ENCODE results near the gene MYO9B. TPM values are rescaled to one million over a fixed set of nuclear protein-coding genes. Genes with fewer than 3 reads are reported as not detected.

Gene MYO9B
- total RNA-seq, 1 donor from 2014 or later, result 27.5 TPM

DNA sequence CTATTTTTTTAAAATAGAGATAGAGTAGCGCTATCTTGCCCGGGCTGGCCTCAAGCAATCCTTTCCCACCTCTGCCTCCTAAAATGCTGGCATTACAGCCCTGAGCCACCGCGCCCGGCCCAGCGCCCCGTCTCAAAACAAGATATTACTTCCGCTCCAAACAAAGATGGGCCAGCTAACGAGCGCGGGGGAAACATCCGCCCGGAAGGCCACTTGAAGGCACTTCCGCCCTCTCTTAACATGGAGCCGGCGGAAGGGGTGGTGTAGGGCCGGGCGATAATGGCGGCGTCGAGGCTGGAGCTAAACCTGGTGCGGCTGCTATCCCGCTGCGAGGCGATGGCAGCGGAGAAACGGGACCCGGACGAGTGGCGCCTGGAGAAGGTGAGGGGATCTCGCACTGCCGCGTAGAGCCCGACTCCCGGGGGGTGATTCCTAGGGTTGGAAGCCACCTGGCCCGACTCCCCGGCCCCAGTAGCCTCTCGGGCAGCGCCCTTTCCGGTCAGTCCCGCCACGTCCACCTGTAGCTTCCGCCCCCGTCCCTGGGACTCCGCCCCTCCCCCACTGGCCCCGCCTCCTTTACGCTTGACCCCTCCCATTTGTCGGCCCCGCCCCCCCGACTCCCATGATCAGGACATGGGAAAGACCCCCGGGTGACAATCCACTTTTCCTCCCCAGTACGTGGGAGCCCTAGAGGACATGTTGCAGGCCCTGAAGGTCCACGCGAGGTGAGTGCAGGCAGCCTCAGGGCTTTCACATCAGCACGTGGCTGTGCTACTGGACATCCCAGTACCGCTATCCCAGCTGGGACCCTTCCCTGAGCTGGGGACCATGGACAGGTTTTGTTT, 139.8 kb downstream of the MYO9B start, which contains the start of gene USE1:
TSS of gene USE1 (plus strand) at position 231 of the 845 bp plus-strand sequence. CDS start at position 280, 49 bp downstream.
- peak; percentile 92 for DNase-seq

DNA sequence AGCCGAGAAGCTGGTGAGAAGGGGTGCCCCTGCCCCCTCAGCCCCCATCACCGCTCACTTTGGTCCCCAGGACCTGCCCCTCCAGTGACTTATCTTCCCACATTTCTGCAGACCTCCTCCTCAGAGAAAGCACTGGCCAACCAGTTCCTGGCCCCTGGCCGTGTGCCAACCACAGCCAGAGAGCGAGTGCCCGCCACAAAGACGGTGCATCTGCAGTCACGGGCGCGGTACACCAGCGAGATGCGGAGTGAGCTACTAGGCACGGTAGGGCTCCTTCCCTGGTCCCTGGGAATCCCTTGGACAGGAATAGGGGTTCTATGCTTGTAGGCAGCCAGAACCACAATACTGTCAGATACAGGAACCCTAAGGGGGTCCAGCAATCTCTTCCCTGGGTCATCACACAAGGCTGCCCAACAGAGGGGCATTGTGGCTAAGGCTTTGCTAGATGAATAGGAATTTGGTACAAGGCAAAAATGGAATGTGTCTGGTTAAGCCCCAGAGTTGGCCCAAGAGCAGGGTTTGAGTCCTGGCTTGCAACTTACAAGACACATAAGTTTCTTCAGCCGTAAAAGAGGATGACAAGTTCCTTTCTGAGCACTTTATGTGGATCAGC, 140.6 kb downstream of the MYO9B start:
- no peak for DNase-seq

DNA sequence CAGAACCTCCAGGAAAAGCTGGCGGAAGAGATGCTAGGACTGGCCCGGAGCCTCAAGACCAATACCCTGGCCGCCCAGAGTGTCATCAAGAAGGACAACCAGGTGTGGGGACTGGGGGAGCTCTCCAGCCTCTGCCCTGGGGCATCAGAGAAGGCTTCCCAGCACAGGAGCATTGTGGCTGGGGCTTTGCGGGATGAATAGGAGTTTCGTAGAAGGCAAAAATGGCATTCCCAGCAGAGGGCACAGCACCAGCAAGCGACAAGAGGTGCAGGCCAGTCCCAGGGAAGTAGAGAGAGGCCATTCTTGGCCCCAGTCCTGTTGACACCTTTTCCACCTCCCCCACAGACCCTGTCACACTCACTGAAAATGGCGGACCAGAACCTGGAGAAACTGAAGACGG, 143.7 kb downstream of the MYO9B start:
- DNase-seq, result no peak

DNA sequence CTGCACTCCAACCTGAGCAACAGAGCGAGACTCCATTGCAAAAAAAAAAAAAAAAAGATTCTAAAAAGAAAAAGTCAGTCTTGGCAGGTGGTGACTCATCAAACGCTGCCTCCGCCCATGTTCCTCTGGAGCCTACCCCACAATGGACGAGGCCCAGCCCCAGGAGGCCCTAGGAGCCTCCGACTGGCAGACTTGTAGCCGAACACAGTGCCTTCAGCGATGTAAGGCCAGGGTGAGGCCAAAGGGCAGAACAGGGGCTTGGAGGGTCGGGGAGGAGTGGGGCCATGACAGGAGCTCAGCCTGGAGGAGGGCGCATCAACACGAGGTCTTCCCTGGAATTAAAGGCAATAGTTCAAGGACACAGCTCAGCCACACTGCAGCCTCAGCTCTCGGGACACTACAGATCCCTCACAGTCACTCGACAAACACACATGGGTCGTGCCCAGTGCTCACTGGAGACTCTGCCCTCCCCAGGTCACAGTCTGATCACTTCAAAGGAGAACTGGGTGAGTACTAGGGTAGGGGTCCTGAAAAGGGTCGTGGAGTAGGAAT, 144.7 kb downstream of the MYO9B start:
- DNase-seq, result no peak

DNA sequence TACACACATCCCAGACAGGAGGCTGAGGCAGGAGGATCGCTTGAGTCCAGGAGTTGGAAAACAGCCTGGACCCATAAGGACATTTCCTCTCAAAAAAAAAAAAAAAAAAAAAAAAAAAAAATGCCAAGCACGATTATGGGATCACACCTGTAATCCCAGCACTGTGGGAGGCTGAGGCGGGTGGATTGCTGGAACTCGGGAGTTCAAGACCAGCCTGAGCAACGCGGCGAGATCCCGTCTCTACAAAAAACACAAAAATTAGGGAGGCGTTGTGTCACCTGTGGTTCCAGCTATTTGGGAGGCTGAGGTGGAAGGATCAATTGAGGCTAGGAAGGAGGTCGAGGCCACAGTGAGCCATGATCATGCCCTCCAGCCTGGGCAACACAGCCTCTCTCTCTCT, 149.5 kb downstream of the MYO9B start:
- no peak for DNase-seq

DNA sequence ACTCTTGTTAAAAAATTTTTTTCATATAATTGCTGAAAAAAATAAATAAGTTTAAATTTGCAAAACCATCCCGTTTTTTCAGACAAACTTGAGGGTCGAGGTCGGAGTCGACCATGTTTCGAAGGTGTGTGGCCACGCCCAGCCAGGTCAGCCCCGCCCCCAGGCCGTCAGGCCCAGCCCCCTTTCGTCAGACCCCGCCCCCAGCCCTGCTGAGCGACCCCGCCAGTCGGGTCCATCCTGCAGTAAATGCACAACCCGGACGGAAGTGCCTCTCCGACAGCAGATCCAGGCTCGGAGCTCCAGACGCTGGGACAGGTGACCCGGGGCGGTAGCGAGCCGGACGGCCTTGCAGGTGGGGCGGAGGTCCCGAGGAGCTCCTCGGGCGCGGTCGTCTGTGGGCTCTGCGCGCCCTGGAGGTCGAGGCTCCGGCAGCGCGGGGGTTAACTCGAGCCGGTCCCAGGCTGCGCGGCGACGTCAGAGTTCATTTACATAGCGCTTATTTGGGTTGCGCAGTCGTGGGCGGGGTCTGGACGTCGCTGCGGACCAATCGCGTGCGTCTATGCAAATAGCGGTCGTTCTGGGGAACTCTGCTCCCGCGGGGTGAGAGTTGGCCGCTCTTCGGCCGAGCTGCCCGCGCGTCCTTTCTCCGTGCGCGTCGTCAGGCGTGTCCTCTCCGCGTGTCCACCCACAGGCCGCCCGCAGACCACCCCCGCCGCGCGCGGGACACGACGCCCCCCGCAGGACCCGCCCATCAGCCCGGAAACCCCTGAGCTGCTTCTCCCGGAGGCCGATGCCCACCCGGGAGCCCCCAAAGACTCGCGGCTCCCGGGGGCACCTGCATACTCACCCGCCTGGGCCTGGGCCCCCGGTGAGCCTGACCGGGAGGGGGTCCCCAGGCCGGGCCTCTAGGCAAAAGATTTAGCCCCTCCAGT, 150.7 kb downstream of the MYO9B start, which contains the start of gene OCEL1:
TSS of gene OCEL1 (plus strand) at position 225 of the 932 bp plus-strand sequence. CDS start at position 247, 22 bp downstream.
- DNase-seq, result peak; percentile 96

DNA sequence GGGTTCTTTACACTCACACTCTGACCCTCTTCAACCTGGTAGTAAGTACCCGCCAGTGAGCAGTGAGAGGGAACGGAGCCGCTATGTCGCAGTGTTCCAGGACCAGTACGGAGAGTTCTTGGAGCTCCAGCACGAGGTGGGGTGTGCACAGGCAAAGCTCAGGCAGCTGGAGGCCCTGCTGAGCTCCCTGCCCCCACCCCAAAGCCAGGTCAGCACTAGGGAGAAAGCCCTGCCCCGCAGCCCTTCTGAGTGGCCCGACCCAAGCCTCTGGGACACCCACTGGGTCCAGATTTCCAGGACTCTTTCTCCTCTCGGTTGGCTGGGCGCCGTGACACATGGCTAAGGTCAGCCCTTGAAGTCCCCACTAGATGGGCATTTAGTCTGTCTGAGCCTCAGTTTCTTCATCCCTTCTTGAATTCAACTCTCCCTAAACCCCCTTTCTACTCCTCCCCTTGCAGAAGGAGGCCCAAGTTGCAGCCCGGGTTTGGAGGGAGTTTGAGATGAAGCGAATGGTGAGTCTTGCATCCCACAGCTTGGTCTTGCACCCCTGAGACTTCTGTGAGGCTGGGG, 152.3 kb downstream of the MYO9B start:
- DNase-seq, result no peak

DNA sequence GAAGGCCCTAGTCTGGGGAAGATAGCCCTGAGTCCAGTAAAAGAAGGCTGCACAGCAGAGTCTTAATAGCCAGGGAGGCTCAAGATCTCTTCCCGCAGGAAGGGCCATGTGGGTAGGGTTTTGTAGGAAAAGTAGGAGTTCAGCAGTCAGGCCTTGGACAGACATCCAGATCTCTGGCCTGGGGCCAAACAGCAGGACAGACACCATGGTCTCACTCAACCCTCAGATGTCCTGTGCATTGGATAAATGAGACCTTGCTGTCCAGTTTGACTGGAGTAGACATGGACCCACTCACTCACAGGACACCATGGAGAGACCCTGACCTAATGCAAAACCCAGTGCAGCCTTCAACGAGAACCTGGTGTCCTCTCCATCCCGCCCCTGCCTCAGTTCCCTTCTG, 154.3 kb downstream of the MYO9B start:
- no peak for DNase-seq

DNA sequence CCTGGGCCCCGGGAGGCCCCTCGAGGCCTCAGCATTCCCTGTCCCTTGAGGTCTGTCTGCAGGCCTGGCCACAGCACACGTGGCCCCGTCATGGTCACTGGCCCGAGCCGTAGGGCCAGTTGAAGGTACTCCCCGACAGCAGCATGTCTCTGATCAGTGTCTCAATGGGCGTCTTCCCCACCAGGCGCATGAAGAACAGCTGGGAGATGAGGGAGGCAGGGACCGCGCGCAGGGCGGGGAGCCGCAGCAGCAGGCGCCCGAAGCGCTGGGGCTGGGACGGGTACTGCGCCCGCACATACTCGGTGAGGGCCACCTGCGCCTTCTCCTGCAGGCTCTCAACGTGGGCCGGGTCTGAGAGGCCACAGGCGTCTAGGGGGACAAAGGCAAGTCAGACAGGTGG, 156.7 kb downstream of the MYO9B start:
- DNase-seq, result no peak

DNA sequence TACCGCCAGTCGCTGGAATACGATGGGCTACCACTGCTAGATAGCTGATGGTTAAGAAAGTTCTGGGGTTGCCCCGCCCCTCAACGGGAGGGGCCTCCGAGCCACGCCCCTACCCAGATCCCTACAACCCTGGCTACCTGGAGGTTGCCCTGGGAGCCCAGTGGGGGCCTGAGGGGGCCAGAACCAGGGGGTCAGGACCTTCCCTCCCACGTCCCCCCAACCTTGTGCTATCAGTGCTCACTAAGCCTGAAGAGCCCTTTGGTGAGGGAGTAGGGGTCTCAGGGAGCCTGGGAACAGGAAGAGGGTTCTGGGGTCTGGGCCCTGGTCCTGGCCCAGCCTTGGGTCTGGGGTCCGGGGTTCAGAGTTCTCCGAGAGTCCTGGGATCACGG, 159.3 kb downstream of the MYO9B start:
- DNase-seq, result no peak

DNA sequence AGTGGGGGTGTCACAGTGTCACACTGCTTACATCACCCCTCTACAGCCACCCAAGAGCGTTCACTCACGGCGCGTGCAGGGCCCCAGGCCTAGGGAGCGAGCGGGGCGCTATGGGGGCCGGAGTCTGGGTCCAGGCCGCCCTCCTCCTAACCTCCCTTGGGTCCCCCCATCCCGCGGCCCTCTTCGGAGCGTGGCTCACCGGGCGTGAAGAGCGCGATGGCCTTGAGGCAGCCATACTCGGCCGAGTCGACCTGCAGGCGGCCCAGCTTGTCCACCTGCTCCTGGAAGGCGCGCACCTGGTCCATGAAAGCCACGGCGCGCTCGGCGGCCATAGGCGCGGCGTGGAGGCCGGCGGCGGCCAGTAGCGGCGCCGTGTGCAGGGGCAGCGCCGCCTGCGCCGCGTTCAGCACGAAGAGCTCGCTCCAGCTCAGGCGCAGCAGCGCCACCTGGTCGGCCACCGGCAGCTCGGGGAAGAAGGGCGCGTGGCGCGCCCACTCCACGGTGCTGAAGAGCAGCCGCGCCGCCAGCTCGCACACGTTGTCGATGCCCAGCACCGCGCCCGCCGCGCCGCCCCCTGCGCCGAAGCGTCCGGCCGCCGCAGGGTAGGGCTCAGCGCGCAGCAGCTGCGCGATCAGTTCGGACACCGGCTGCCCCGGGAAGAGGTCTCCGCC, 159.9 kb downstream of the MYO9B start:
- DNase-seq, result peak; percentile 21

DNA sequence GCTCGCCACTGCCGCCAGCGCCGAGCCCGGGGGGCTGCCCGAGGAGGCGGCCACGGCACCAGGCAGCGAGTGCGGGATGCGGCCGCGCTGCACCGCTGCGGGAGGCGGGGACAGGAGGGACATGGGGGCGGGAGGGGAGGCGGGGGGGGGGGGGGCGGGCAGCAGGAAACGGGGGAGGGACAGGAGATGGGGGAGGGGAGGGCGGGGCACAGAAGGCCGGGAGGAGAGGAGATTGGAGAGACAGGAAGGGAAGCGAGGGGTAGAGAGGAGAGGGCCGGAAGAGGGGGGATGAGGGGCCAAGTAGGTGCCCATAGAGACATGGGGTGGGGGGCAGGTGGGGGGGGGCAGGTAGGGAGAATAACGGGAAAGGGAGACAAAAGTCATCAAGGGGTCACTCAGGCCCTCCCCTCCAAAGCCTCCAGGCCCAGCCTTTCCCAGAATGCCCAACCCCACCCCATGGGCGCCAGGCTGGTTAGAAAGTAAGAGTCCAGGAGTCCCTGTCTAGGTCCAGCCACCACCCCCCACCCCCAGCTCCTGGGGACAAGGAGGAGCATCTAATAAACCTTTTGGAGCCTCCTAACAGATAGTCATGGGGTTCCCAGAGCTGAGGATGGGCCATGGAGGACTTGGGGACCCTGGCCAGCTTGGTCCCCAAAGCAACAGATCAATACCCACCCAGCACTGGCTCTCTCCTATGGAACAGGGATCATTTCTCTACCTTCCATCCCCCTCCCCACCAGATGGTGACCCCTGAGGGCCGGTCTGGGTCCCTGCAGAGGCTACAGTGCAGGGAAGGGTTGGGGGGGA, 160.6 kb downstream of the MYO9B start:
- no peak for DNase-seq

DNA sequence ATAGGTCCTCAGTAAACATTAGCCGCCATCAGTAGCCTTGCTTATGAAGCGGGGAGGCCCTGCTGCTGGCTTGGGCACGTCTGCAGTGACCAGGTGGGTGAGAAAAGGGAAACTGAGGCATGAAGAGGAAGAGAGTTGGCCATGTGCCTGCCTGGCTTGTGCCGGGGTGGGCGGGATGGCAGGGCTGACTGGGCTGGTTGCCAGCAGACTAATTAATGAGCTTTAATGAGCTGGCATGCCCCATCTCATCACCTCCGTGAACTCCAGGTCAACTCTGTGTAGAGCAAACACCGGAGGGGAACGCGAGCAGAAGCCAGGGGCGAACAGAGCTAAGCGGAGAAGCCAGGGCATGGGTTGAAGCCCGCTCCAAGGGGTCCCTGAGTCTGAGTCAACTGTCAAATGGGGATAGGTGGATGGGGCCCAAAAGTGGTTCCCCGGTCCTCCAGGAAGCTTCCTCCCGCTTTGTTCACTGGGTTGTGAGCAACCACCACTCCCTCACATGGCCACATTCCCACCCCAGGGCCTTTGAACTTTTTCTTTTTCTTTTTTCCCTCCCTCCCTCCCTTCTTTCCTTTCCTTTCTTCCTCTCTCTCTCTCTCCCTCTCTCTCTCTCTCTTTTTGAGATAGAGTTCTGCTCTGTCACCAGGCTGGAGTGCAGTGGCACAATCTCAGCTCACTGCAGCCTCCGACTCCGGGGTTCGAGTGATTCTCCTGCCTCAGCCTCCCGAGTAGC, 161.4 kb downstream of the MYO9B start:
- DNase-seq, result no peak

DNA sequence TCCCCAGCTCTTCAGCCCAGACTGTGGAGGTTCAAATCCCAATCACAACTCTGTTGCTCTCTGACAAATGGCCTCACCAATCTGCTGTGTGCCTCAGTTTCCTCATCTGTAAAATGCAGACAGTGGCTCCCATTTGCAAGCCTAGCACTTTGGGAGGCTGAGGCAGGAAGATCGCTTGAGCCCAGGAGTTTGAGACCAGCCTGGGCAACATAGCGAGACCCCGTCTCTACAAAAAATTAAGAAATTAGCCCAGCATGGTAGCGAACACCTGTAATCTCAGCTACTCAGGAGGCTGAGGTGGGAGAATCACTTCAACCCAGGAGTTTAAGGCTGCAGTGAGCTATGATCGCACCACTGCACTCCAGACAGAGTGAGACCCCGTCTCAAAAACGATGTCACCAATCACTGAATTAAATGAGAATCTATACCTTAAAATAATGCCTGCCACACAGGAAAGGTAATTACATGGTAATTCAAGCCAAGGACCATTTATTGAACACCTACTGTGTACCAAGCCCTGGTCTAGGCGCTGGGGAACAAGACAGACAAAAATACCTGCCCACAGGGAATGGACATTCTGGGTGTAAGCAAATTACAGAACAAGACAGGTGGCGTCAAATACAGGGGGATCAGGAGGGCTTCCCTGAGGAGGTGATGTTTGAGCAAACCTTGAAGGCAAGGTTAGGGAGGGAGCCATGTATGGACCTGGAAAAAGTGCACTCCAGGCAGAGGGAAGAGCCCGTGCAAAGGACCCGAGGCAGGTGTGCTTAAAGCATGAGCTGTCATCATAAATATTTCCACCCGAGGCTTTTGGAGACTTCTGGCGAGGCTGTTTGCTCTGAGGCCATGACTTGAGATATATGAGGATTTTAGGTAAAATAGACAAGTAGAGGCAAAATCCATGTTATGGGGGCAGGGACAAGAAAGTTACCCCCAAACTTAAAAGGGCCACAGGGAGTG, 162.4 kb downstream of the MYO9B start:
- no peak for DNase-seq

DNA sequence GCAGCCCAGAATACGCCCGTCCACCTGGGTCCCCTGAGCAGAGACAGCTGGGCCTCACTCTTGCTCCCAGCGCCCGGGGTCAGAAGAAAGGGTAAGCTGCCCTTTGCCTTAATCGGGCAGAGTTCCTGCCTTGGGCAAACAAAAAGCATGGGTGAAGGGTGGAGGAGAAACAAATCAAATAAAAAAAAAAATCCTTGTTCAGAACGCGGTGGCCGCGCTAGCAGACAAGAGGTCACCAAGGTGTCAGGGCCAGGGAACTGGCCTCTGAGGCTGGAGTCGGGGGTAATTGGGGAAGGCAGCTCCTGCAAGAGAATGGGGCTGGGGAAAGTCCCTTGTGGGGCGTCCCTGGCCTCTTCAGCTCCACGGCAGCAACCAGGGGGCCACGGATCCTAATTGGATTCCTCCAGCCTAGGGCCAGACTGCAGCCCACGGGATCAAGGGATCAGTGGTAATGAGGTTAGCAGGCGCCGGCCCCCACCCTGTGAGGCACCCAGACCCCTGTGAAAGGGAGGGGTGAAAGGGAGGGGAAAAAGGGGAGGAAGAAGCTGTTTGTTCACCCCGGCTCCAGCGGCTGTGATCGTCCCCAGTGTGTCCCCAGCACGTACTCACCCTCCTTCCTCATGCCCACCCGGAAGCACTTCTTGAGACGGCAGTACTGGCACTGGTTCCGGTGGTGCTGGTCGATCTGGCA, 164.6 kb downstream of the MYO9B start:
- DNase-seq, result no peak

DNA sequence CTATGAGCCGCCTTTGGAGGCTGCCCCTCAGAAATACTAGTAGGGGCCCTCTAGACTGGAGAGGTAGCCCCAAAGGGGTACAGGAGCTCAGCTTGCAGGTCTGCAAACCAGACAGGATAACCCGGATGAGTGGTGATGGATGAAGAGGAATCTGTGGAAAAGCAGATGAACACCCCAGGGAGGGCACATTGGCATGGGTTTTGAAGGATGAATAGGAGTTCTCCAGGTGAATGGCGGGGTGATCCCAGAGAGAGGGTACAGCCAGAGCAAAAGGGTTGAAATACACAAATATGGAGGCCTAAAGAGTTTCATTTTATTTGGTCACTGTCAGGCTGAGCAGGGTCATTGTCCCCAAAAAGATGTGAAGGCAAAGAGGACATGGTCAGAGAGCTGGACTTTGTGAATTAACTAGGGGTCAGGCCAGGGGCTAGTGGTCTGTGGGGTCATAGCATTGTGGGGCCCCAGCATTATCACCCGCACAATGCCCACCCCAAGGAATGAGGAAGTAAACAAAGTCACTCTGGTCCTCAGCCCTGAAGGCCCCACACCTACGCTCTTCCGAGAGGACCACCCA, 165.3 kb downstream of the MYO9B start:
- DNase-seq, result no peak

DNA sequence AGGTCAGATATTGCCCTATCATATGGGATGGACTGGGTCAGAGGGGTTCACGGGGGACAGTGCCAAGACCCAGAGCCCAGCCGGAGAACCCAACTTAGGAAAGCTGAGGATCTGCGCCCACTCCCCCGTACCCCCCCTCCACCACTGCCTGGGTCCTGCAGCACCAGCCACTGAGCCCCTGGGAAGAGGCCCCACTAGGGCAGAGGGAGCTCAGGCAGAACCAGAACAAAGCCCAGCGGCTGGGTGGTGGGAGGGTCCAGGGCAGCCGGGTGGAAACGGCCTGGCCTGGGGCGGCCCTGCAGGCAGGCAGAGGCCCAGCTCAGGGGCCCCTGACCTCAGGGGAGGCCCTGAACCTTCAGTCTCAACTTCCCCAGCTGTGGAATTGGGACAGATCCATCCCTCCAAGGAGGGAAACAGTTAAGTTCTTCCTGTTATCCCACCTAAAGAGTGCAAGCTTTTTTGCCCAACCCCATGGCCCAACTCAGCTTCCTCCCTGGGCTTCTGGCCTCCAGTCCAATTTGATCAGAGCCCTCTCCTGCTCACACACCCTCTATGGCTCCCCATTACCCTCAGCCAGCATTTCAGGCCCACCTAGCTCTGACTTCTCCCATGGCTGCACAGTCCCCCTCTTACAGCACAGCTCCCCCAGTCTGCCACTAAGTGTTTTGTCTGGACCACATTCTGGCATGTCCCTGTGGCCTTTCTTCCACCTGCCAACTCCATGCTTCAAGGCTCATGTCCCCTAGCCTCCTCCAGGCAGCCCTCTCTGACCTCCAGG, 167.0 kb downstream of the MYO9B start:
- DNase-seq, result no peak
